Smooth muscle cell (in vitro differentiated cells): Measurements from ENCODE around the gene GRAMD1B. TPM values are rescaled to one million over a fixed set of nuclear protein-coding genes. Genes with fewer than 3 reads are reported as not detected.

Source experiments
- DNase-seq: peaks from one replicate; lab custom pipeline; 2025; ENCODE audit not compliant: unreplicated experiment; lab: John Stamatoyannopoulos, UW
- H2AFZ ChIP-seq: fragments of 200-600 bp; sonication (generic); 2 replicates; pipeline ENCODE4 v1.6.0; 2016; ENCODE audit warnings: antibody characterized with exemption, low read depth, mild to moderate bottlenecking
- H3F3A ChIP-seq: fragments of 200-600 bp; sonication (generic); 2 replicates; pipeline ENCODE4 v1.6.0; 2017; ENCODE audit warnings: antibody characterized with exemption, low read depth
- H3K27ac ChIP-seq: fragments of 200-600 bp; sonication (generic); 2 replicates; pipeline ENCODE4 v1.5.1; 2016; ENCODE audit warnings: low read depth, mild to moderate bottlenecking
- H3K27me3 ChIP-seq: fragments of 200-600 bp; sonication (generic); 2 replicates; pipeline ENCODE4 v1.6.1; 2016; ENCODE audit warnings: low read depth, mild to moderate bottlenecking
- H3K36me3 ChIP-seq: fragments of 200-600 bp; sonication (generic); 2 replicates; pipeline ENCODE4 v1.5.1; 2016; ENCODE audit warnings: low read depth
- H3K4me1 ChIP-seq: fragments of 200-600 bp; sonication (generic); 2 replicates; pipeline ENCODE4 v1.5.1; 2016; ENCODE audit warnings: low read depth
- H3K4me2 ChIP-seq: fragments of 200-600 bp; sonication (generic); 2 replicates; pipeline ENCODE4 v1.6.0; 2016; ENCODE audit warnings: mild to moderate bottlenecking
- H3K4me3 ChIP-seq: fragments of 200-600 bp; sonication (generic); 2 replicates; pipeline ENCODE4 v1.5.1; 2016; ENCODE audit warnings: mild to moderate bottlenecking
- H3K79me2 ChIP-seq: fragments of 200-600 bp; sonication (generic); 2 replicates; pipeline ENCODE4 v1.6.0; 2016; ENCODE audit warnings: low read depth, mild to moderate bottlenecking
- H3K9ac ChIP-seq: fragments of 200-600 bp; sonication (generic); 2 replicates; pipeline ENCODE4 v1.6.0; 2016; ENCODE audit warnings: low read depth
- H3K9me3 ChIP-seq: fragments of 200-600 bp; sonication (generic); replicated peaks from 2 replicates; pipeline ENCODE4 v1.5.1; 2016; ENCODE audit warnings: low read depth
- H4K20me1 ChIP-seq: fragments of 200-600 bp; sonication (generic); 2 replicates; pipeline ENCODE4 v1.6.0; 2016; ENCODE audit warnings: low read depth
- CTCF ChIP-seq: fragments of 200-600 bp; sonication (generic); IDR thresholded peaks from 2 replicates; pipeline ENCODE4 v1.5.1; 2017; ENCODE audit warnings: borderline replicate concordance, mild to moderate bottlenecking, antibody characterized with exemption; ENCODE audit not compliant: insufficient read depth, poor library complexity, severe bottlenecking
- WGBS: methylation state at CpG from one replicate; pipeline ENCODE4 v1.1.7; 2016; ENCODE audit warnings: low lambda C conversion rate; 5-methylcytosine and 5-hydroxymethylcytosine counted together
- polyA plus RNA-seq: library from polyadenylated mRNA; unstranded; fragments of >200 nt; fragmentation: Nextera tagmentation; extraction: Ambion mirVana; gene quantifications from 2 replicates; pipeline ENCODE4 v1.2.1, GENCODE V29; 2016
- total RNA-seq: library from RNA; depleted of rRNA; stranded (reverse); fragments of >200 nt; gene quantifications from 2 replicates; pipeline ENCODE4 v1.2.3, GENCODE V29; 2014

GRAMD1B gene
- total and polyA plus RNA-seq, 2 experiments from 2014 or later: 2.4 to 3.4 TPM

- 78% methylated on average over 6 of the region's 6 CpGs for WGBS
- H3K79me2 ChIP-seq: no peaks in the 10 kb centered on the region
- no peaks in the 10 kb centered on the region for H3K9me3 ChIP-seq
- H3K4me1 ChIP-seq: no peaks in the 10 kb centered on the region
- no peaks in the 10 kb centered on the region for H4K20me1 ChIP-seq
- H3K4me2 ChIP-seq: peak overlapping the region; percentile 8
- H3K36me3 ChIP-seq: no peaks in the 10 kb centered on the region
- TF ChIP-seq CTCF: no peak
- H3K27me3 ChIP-seq: no peaks in the 10 kb centered on the region
- no peaks in the 10 kb centered on the region for H3F3A ChIP-seq
- H3K27ac ChIP-seq: no peak overlapping the region
- H3K4me3 ChIP-seq: no peak overlapping the region
- no peak for DNase-seq
- no peak overlapping the region for H3K9ac ChIP-seq
- no peak overlapping the region for H2AFZ ChIP-seq
These were observed 36.6 kb upstream of the GRAMD1B start for GRCh38 chr11:123393312-123393927.

DNA sequence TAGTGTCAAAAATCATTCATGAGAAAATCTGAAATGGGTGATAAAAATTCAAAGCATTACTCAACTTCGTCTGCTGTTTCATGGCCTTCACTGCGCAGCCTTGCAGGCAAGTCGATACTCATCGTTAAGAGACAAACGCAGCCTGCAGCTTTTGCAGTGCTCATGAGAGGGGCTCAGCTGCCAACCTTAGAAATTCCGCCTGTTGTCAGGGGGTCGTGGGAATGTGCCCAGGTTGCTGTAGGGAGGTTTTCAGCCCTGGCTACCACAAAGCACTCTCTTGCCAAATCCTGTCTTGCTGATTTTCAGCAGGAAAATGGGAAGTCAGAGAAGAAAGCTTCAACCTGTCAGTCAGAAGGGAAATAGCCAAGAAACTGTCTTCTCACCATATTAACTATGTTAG lies 25.4 kb upstream of the GRAMD1B start:
- Histone ChIP-seq H2AFZ (no peak overlapping the region), H3K4me2 (no peak overlapping the region), H3K79me2 (no peaks in the 10 kb centered on the region), H3K4me1 (peaks cover 24% of the 10 kb centered on the region), H3K27me3 (no peaks in the 10 kb centered on the region), H3K4me3 (no peak overlapping the region), H3F3A (no peaks in the 10 kb centered on the region), H4K20me1 (no peaks in the 10 kb centered on the region), H3K27ac (no peak overlapping the region), H3K9ac (no peak overlapping the region), H3K36me3 (no peaks in the 10 kb centered on the region), H3K9me3 (no peaks in the 10 kb centered on the region)
- DNase-seq: no peak
- 77% methylated on average over 7 of the region's 7 CpGs for WGBS
- TF ChIP-seq CTCF: no peak

DNA sequence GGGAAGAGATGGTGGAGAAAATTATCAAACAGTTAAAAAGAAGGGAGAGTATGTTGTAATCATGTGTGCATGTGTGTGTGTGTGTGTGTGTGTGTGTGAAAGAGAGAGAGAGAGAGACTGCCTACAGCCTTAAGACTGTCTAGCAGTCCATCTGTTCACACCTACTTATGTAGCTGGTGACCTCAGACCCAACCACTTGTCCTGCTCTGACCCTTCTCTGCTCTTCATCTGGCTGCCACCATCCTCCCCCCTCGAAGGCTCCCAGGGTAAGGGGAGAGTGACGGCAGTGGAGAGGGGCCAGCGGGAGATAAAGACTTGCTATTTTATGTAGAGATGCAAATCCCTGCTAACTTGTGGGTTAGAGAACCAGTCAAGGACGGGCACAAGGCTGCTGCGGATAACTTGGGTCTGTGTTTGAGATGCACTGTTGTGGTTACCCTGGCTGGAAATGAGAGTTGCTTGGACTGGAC lies 24.9 kb upstream of the GRAMD1B start:
- H2AFZ ChIP-seq: no peak overlapping the region
- WGBS: 16% methylated on average over 5 of the region's 5 CpGs
- no peaks in the 10 kb centered on the region for H3F3A ChIP-seq
- H3K4me2 ChIP-seq: no peak overlapping the region
- H3K4me3 ChIP-seq: no peak overlapping the region
- no peak overlapping the region for H3K27ac ChIP-seq
- peaks cover 24% of the 10 kb centered on the region for H3K4me1 ChIP-seq
- H3K9ac ChIP-seq: no peak overlapping the region
- H3K36me3 ChIP-seq: no peaks in the 10 kb centered on the region
- no peaks in the 10 kb centered on the region for H3K79me2 ChIP-seq
- H4K20me1 ChIP-seq: no peaks in the 10 kb centered on the region
- no peak for TF ChIP-seq CTCF
- H3K9me3 ChIP-seq: no peaks in the 10 kb centered on the region
- H3K27me3 ChIP-seq: peaks cover 2% of the 10 kb centered on the region
- DNase-seq: no peak

- 77% methylated on average over 4 of the region's 4 CpGs for WGBS
These were observed 23.5 kb upstream of the GRAMD1B start for GRCh38 chr11:123406441-123407129.

More at GRCh38 chr11:123406441-123407129, 23.5 kb upstream of the GRAMD1B start:
- Histone ChIP-seq H3K4me3 (no peak overlapping the region), H3K36me3 (no peaks in the 10 kb centered on the region), H3K27ac (no peak overlapping the region), H3K4me1 (peaks cover 24% of the 10 kb centered on the region), H3K79me2 (no peaks in the 10 kb centered on the region), H3K4me2 (no peak overlapping the region), H3K9ac (no peak overlapping the region), H3K9me3 (no peaks in the 10 kb centered on the region), H2AFZ (no peak overlapping the region), H4K20me1 (no peaks in the 10 kb centered on the region), H3F3A (no peaks in the 10 kb centered on the region), H3K27me3 (peaks cover 2% of the 10 kb centered on the region)
- no peak for DNase-seq
- no peak for TF ChIP-seq CTCF
